ENCODE data around the gene PFDN4. TPM values are rescaled to one million over a fixed set of nuclear protein-coding genes. Genes with fewer than 3 reads are reported as not detected.
"Not testable (repeated sequence)": the region's sequence is repeated elsewhere in the genome, so short reads cannot be mapped to it uniquely, and the experiment has no call there.

Gene PFDN4
- polyA plus RNA-seq, 3 donors from 2014 or later, result 33.2 to 93.9 (median 43.6) TPM

DNA sequence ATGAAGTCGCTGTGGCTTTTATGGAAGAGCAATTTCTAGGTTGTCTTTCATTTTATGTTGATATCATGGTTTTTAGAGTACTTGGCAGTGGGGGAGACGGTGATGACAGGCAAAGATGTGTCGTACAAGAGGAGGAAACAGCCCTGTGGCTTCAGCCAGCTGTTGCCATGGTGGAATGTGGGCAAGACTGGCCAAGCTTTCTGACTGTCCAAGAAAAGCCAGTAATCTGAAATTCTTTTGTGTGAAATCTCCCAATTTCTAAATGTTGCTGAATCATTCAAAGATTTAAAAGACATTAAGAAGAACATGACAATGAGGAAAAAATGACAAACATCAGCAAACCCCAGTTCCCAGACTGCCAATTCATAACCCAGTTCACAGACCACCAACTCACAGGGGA lies 23.1 kb downstream of the PFDN4 start:
- no peaks in the 10 kb centered on the region for H3K4me1 Mint-ChIP-seq
- H3K36me3 Mint-ChIP-seq, result no peaks in the 10 kb centered on the region
- peaks cover 0 to 2% (median under 1%) of the 10 kb centered on the region in 3 donors for H3K27me3 Mint-ChIP-seq (ENCODE audit: low read depth in 3 of 3)
- no peak overlapping the region for H3K27ac Mint-ChIP-seq
- DNase-seq, result no peak
- H3K4me3 Mint-ChIP-seq, result no peak overlapping the region
- peaks cover 0 to 4% (median under 1%) of the 10 kb centered on the region in 6 donors for H3K9me3 Mint-ChIP-seq

DNA sequence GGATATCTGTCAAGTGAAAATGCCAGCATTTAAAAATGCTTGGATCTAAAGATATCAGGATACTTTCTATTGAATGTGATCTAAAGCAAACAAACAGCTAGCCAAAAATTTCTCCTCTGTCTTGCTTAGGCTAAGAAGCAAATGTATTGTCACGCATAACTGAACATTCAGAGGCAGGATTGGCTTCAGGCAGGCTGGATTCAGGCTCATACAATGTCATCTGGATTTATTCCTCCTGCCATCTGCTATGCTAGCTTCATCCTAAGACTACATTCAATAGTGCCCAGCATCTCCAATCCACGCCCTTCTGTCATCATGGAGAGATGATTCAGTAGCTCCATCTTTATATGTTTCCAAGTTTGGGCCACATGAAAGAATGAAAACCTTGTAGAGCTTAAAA lies 27.1 kb downstream of the PFDN4 start:
- no peak overlapping the region for H3K27ac Mint-ChIP-seq
- DNase-seq, result no peak
- H3K4me3 Mint-ChIP-seq, result no peak overlapping the region
- H3K36me3 Mint-ChIP-seq, result peaks cover 0 to 4% (median 0%) of the 10 kb centered on the region in 3 donors
- H3K4me1 Mint-ChIP-seq, result no peaks in the 10 kb centered on the region
- H3K9me3 Mint-ChIP-seq, result peaks cover 0 to 4% (median 0%) of the 10 kb centered on the region in 6 donors
- H3K27me3 Mint-ChIP-seq (ENCODE audit: low read depth in 3 of 3), result peaks cover 0 to 6% (median 6%) of the 10 kb centered on the region in 3 donors

DNA sequence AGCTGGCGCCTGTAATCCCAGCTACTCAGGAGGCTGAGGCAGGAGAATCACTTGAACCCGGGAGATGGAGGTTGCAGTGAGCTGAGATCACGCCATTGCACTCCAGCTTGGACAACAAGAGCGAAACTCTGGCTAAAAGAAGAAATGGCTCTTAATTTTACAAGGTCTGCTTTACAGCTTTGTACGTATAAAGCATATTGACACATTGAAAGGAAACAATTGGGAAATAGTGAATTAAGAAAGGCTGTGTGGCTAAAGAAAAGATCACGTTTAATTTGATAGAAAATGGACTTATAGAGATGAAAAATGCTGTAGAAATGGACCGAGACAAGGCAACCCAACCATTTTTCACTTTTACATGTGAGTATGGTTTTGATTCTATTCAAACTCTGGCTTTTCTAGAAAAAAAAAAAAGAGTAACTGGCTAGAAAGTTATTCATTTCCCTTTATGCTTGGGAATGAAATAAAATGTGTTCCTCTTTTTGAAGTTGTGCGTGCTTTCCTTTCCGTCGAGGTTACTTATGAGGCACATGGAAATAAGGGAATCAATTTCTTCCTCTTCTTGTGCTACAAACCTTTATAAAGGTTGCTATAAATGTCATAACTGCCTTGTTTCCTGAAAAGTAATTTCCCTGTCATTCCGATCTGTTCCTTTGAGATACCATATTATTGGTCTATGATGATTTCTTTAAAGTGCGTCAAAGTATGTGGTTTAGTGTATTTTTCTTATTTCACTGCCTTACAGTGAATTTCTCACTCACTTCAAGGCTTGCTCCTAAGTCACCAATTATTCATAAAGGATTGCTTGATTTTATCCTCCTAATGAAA lies 29.4 kb downstream of the PFDN4 start:
- Mint-ChIP-seq H3K4me3 (no peak overlapping the region), H3K27me3 (ENCODE audit: low read depth in 3 of 3) (peaks cover 0 to 10% (median 6%) of the 10 kb centered on the region in 3 donors), H3K36me3 (peaks cover 0 to 4% (median 0%) of the 10 kb centered on the region in 3 donors), H3K4me1 (no peaks in the 10 kb centered on the region), H3K27ac (no peak overlapping the region), H3K9me3 (peaks cover 0 to 10% (median 0%) of the 10 kb centered on the region in 6 donors)
- no peak for DNase-seq

DNA sequence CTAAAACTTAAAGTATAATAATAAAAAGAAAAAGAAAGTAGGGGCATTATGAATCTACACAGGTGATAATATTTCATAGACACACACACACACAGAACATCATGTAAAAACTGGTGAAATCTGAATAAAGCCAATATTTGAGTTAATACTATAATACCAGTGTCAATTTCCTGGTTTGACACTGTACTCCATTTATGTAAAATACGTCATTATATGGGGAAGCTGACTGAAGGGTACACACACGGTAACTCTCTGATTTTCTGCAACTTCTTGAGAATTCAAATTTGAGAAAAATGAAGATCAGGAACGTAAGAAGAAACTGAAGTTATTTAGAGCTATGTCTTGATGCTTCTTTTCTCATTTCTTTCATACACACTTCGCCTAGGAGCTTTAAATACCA lies 36.2 kb downstream of the PFDN4 start:
- Mint-ChIP-seq H3K4me3 (no peak overlapping the region), H3K9me3 (peaks cover 0 to 6% (median 1%) of the 10 kb centered on the region in 6 donors), H3K4me1 (no peaks in the 10 kb centered on the region), H3K27ac (no peak overlapping the region), H3K36me3 (no peaks in the 10 kb centered on the region), H3K27me3 (ENCODE audit: low read depth in 3 of 3) (peaks cover 1 to 8% (median 5%) of the 10 kb centered on the region in 3 donors)
- no peak for DNase-seq

DNA sequence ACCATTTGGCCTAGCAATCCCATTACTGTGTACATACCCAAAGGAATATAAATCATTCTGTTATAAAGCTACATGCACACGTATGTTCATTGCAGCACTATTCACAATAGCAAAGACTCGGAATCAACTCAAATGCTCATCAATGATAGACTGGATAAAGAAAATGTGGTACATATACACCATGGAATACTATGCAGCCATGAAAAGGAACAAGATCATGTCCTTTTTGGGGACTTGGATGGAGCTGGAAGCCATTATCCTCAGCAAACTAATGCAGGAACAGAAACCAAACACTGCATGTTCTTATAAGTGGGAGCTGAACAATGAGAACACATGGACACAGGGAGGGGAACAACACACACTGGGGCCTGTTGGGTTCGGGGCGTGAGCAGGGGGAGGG lies 40.8 kb downstream of the PFDN4 start:
- not testable (repeated sequence) for H3K27ac Mint-ChIP-seq; H3K4me1 Mint-ChIP-seq; H3K9me3 Mint-ChIP-seq; H3K27me3 Mint-ChIP-seq (ENCODE audit: low read depth in 3 of 3); DNase-seq; H3K4me3 Mint-ChIP-seq; H3K36me3 Mint-ChIP-seq

DNA sequence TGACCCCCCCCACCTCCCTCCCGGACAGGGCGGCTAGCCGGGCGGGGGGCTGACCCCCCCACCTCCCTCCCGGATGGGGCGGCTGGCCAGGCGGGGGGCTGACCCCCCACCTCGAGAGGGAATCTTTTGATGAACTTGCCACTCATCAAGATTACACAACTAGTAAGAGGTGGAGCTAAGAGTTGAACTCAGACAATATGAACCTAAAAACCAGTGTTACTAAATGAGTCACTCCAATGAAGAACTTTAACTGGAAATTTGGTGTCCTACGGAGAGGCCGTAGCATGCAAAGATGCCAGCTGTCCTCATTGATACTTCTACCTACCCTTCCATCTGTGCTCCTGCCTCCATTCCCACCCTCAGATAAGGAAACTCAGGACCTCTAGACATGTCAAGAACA lies 42.8 kb downstream of the PFDN4 start:
- Mint-ChIP-seq H3K4me1 (no peaks in the 10 kb centered on the region), H3K4me3 (no peak overlapping the region), H3K36me3 (no peaks in the 10 kb centered on the region), H3K27ac (no peak overlapping the region), H3K9me3 (no peaks in the 10 kb centered on the region), H3K27me3 (ENCODE audit: low read depth in 3 of 3) (peaks cover 1 to 8% (median 2%) of the 10 kb centered on the region in 3 donors)
- DNase-seq, result no peak

DNA sequence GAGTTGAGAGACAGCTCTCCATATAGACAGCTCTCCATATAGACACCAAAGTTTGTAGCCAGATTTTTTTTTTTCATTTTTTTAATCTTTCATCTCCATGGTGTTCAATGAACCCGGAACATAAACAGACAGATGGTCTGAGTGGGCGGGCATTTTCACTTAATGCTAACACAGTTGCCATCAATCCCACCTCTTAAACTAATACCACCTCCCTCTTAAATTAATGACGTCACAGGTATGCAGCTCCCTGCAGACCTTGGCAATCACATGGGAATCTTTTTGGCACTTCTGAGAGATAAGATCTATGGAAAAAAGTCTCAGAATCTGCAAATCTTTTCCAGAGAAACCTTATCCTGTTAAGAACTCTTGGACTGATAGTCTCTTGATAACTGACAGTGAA lies 43.2 kb downstream of the PFDN4 start:
- H3K36me3 Mint-ChIP-seq, result no peaks in the 10 kb centered on the region
- H3K4me3 Mint-ChIP-seq, result no peak overlapping the region
- H3K9me3 Mint-ChIP-seq, result no peaks in the 10 kb centered on the region
- no peaks in the 10 kb centered on the region for H3K4me1 Mint-ChIP-seq
- peaks cover 1 to 8% (median 2%) of the 10 kb centered on the region in 3 donors for H3K27me3 Mint-ChIP-seq (ENCODE audit: low read depth in 3 of 3)
- no peak overlapping the region for H3K27ac Mint-ChIP-seq
- no peak for DNase-seq

DNA sequence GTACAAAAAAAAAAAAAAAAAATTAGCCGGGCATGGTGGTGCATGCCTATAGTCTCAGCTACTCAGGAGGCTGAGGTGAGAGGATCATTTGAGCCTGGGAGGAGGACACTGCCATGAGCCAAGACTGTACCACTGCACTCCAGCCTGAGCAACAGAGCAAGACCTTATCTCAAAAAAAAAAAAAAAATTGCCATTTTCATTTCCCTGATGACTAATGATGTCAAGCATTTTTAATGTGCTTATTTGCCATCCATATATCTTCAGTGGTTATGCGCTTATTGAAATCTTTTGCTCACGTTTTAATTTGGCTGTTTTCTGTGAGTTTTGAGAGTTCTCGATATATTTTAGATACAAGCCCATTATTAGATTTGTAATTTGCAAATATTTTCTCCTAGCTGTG lies 46.7 kb downstream of the PFDN4 start:
- no peaks in the 10 kb centered on the region for H3K4me1 Mint-ChIP-seq
- DNase-seq, result no peak
- H3K27me3 Mint-ChIP-seq (ENCODE audit: low read depth in 3 of 3), result peaks cover 0 to 2% (median 2%) of the 10 kb centered on the region in 3 donors
- no peaks in the 10 kb centered on the region for H3K36me3 Mint-ChIP-seq
- H3K27ac Mint-ChIP-seq, result no peak overlapping the region
- no peak overlapping the region for H3K4me3 Mint-ChIP-seq
- no peaks in the 10 kb centered on the region for H3K9me3 Mint-ChIP-seq

DNA sequence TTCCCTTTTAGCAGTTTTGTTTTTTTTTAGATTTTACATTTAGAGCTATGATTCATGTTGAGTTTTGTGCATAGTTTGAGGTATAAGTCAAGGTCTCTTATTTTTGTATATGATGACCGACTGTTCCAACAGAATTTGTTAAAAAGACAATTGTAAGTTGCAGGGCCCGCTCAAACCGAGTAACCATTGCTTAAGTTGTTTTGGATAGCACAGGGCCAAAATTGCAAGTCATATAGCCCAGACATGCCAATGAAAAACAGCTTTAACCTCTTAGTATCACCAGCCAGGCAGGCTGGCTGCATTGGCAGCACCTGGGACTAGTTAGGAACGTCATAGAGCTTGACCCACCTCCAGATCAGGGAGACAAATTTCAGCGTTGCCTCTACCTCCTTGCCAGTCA lies 47.3 kb downstream of the PFDN4 start:
- Mint-ChIP-seq H3K9me3 (no peaks in the 10 kb centered on the region), H3K27ac (no peak overlapping the region), H3K4me3 (no peak overlapping the region), H3K27me3 (ENCODE audit: low read depth in 3 of 3) (peaks cover 0 to 2% (median 2%) of the 10 kb centered on the region in 3 donors), H3K36me3 (no peaks in the 10 kb centered on the region), H3K4me1 (no peaks in the 10 kb centered on the region)
- DNase-seq, result no peak

DNA sequence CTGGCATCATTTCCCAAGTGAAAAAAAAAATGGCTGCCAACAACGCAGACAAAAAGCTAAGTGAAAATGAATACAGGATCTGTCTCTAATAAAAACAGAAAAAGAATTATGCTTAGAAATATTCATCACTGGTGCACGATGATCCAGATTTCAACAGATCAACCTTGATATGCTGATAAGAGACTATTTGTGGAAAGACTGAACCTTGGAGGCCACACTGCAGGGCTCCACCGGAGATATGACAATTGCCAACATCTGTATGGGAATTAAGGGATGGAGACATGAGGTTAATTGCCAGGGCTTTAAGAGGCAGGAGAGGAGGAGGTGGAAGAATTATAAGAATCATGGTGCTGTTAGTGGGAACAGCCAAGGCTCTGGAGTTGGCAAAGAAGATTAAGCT lies 48.3 kb downstream of the PFDN4 start:
- Mint-ChIP-seq H3K27me3 (ENCODE audit: low read depth in 3 of 3) (peaks cover 0 to 2% (median 2%) of the 10 kb centered on the region in 3 donors), H3K27ac (no peak overlapping the region), H3K4me3 (no peak overlapping the region), H3K36me3 (no peaks in the 10 kb centered on the region), H3K4me1 (no peaks in the 10 kb centered on the region), H3K9me3 (no peaks in the 10 kb centered on the region)
- no peak for DNase-seq

DNA sequence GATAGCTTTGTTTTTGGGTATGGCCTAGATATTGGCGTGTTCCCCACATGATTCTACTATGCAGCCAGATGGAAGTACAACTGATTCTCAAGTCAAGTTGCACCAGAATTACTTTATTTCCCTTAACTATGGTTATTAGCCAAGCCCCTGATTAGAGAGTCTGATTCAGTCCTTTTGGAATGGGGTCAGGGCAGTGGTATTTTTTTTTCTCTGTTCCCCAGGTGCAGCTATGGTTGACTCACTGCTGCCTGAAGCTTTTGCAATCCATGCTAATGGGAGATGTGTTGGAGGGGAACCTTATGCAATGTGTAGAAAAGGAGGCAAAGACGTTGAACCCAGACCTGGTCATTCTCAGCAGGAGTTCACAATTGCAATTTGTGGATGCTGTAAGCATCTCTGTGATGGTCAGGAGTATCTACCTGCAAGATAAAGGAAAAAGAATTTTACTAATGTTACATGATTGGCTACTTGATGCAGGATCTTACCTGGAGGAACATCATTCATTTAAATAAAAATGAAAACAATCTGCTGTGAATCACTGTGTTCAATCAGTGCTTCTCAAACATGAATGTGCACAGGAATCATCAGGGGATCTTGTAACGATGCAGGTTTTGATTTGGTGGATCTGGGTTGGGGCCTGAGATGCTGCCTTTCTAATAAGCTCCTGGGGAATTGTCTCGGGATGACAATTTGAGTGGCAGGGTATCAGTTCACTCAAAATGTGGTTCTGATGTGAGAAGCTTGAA lies 49.4 kb downstream of the PFDN4 start:
- Mint-ChIP-seq H3K27me3 (ENCODE audit: low read depth in 3 of 3) (peaks cover 0 to 2% (median 2%) of the 10 kb centered on the region in 3 donors), H3K36me3 (no peaks in the 10 kb centered on the region), H3K9me3 (no peaks in the 10 kb centered on the region), H3K27ac (no peak overlapping the region), H3K4me1 (no peaks in the 10 kb centered on the region), H3K4me3 (no peak overlapping the region)
- no peak for DNase-seq

DNA sequence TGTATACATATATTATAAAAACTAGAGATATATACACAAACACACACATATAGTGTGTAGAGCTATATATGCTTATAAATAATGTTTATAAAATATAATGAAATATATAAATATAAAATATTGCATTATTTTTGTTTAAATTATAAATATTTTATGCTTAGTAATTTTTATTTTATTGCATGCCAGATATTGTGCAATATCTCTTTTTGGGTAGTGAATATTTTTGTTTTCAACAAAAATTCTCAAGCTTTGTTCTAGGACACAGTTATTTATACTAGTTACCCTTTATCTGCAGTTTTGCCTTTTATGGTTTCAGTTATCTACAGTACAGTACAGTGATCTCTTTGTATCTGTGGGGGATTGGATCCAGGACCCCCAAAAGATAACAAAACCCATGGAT lies 52.2 kb downstream of the PFDN4 start:
- H3K36me3 Mint-ChIP-seq, result no peaks in the 10 kb centered on the region
- H3K27ac Mint-ChIP-seq, result no peak overlapping the region
- DNase-seq, result no peak
- H3K4me3 Mint-ChIP-seq, result no peak overlapping the region
- peaks cover 0 to 15% (median 2%) of the 10 kb centered on the region in 3 donors for H3K27me3 Mint-ChIP-seq (ENCODE audit: low read depth in 3 of 3)
- H3K4me1 Mint-ChIP-seq, result no peaks in the 10 kb centered on the region
- H3K9me3 Mint-ChIP-seq, result no peaks in the 10 kb centered on the region

DNA sequence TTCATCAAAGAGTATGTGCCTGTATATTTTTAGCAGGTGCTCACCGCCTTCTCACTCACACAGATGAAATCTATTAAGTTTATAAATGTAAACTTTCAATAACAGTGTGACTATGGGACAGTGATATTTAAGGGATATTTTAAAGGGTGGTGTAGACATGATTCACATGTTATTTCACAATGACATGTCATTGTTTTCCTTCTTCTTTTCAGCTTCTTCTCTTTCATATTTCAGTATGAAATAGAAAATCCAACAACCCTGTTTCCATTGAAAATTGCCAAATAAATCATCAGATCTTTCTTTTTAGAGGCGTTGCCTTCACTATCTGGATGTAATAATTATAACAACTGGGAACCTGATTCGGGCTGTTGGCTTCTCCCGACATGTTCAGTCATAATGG lies 54.8 kb downstream of the PFDN4 start:
- Mint-ChIP-seq H3K4me1 (no peaks in the 10 kb centered on the region), H3K27me3 (ENCODE audit: low read depth in 3 of 3) (peaks cover 0 to 14% (median under 1%) of the 10 kb centered on the region in 3 donors), H3K27ac (no peak overlapping the region), H3K4me3 (no peak overlapping the region), H3K36me3 (no peaks in the 10 kb centered on the region), H3K9me3 (no peaks in the 10 kb centered on the region)
- no peak for DNase-seq

DNA sequence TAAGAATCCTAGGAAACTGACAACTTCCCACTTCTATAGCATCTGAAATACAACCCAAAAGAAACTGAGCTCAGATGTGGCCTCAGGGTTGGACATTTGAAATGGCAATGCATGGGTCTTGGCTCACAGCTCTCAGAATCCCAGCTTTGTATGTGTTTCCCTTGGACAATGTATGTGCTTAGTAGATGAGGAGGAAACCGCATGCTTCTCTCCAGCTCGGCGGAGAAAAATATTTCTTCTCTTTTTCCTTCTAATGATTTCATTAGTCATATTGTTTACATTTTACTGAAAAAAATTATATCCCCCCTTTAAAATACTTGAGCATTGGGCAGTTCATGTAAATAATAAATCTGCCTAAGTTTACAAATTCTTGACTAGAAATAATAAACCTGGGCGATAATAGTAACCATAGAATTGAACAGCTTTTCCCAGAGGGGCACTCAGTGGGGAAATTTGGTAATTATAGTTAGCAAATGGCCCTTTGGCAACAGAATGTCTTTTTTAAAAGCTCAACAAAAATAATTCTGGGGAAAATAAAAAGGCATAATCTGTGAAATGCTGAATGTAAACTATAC lies 55.3 kb downstream of the PFDN4 start:
- Mint-ChIP-seq H3K27ac (no peak overlapping the region), H3K4me1 (no peaks in the 10 kb centered on the region), H3K27me3 (ENCODE audit: low read depth in 3 of 3) (peaks cover 0 to 14% (median 4%) of the 10 kb centered on the region in 3 donors), H3K36me3 (no peaks in the 10 kb centered on the region), H3K9me3 (no peaks in the 10 kb centered on the region), H3K4me3 (no peak overlapping the region)
- no peak for DNase-seq
